Breast epithelium (tissue), 4 donors: ENCODE measurements around the gene PHYKPL. TPM values are rescaled to one million over a fixed set of nuclear protein-coding genes. Genes with fewer than 3 reads are reported as not detected.

Experiments used
- DNase-seq, 2 donors: peaks; one replicate each; pipeline ENCODE4 v3.0.0-alpha.2; 2019; ENCODE audit warnings: low spot score in 2 of 2
- H3K27ac ChIP-seq, 2 donors: fragments of 200-600 bp; sonication (generic) in 1 of 2; one replicate each; pipeline ENCODE4 v1.5.1; 2016 to 2019; ENCODE audit warnings: mild to moderate bottlenecking in 1 of 2
- H3K27me3 ChIP-seq, 2 donors: fragments of 200-600 bp; sonication (generic) in 1 of 2; one replicate each; pipeline versions ENCODE4 v1.5.1 to v1.6.0; 2017 to 2019; ENCODE audit warnings: control low read depth in 1 of 2, mild to moderate bottlenecking in 1 of 2
- H3K36me3 ChIP-seq: fragments of 200-600 bp; one replicate; pipeline ENCODE4 v1.5.1; 2019
- H3K4me1 ChIP-seq, 2 donors: fragments of 200-600 bp; sonication (generic); one replicate each; pipeline ENCODE4 v1.5.1; 2016 to 2019; ENCODE audit warnings: control low read depth in 1 of 2
- H3K4me3 ChIP-seq, 3 donors: fragments of 200-600 bp; sonication (generic); 1 replicate in 2 of 3; 2 replicates in 1 of 3; pipeline ENCODE4 v1.5.1; 2016 to 2019; ENCODE audit warnings: mild to moderate bottlenecking in 3 of 3, moderate library complexity in 2 of 3
- H3K9me3 ChIP-seq, 2 donors: fragments of 200-600 bp; sonication (generic) in 1 of 2; one replicate each; pipeline ENCODE4 v1.5.1; 2016 to 2019; ENCODE audit warnings: control low read depth in 1 of 2
- CTCF ChIP-seq, 3 donors: fragments of 450-650 bp; IDR thresholded peaks; one replicate each; pipeline ENCODE4 v1.5.1; 2016 to 2017; ENCODE audit warnings: antibody characterized with exemption in 3 of 3, mild to moderate bottlenecking in 3 of 3, moderate library complexity in 3 of 3
- POLR2A ChIP-seq: fragments of 450-650 bp; IDR thresholded peaks from one replicate; pipeline ENCODE4 v1.6.1; 2016; ENCODE audit warnings: antibody characterized with exemption, mild to moderate bottlenecking, moderate library complexity
- POLR2AphosphoS5 ChIP-seq, 3 donors: sonication (generic); formaldehyde crosslinking; IDR thresholded peaks; one replicate each; pipeline ENCODE4 v1.6.1; 2017; ENCODE audit warnings: antibody characterized with exemption in 3 of 3
- intact Hi-C: fragments of 100-400 bp; cut with DNase I; formaldehyde crosslinking; loops from one replicate; pipeline ENCODE4 v1.15.1; 2023; ENCODE audit warnings: low total_unique reads
- total RNA-seq, 3 donors: library from RNA; depleted of rRNA; stranded (reverse); fragments of >200 nt; gene quantifications; one replicate each; pipeline ENCODE4 v1.1.0, GENCODE V29; 2016

PHYKPL gene
- total RNA-seq, 3 donors from 2014 or later: 63.4 to 94.1 (median 77.7) TPM

GRCh38 chr5:178238711-178239592, 6.3 kb upstream of the PHYKPL start:
- DNase-seq: no peak
- intact Hi-C loops: no loop called here
- Histone ChIP-seq H3K36me3 (no peaks in the 10 kb centered on the region), H3K9me3 (no peaks in the 10 kb centered on the region), H3K27ac (peak overlapping the region; percentile 71 to 89), H3K27me3 (no peaks in the 10 kb centered on the region), H3K4me1 (peaks cover 12 to 26% of the 10 kb centered on the region in 2 donors), H3K4me3 (no peak overlapping the region)
- TF ChIP-seq POLR2AphosphoS5 (IDR thresholded peaks at IDR 0.05): no peak
- no peak for TF ChIP-seq POLR2A
- TF ChIP-seq CTCF (IDR thresholded peaks at IDR 0.05): no peak

- Histone ChIP-seq H3K4me3 (no peak overlapping the region), H3K4me1 (peaks cover 12 to 26% of the 10 kb centered on the region in 2 donors), H3K36me3 (no peaks in the 10 kb centered on the region), H3K27ac (peak overlapping the region; percentile 71 to 89), H3K27me3 (no peaks in the 10 kb centered on the region), H3K9me3 (no peaks in the 10 kb centered on the region)
- intact Hi-C loops: no loop called here
- no peak for DNase-seq
- TF ChIP-seq POLR2A (no peak), CTCF (IDR thresholded peaks at IDR 0.05) (no peak), POLR2AphosphoS5 (IDR thresholded peaks at IDR 0.05) (no peak)
These were observed 5.7 kb upstream of the PHYKPL start for GRCh38 chr5:178238313-178238635.

- Histone ChIP-seq H3K36me3 (no peaks in the 10 kb centered on the region), H3K4me1 (peaks cover 12 to 26% of the 10 kb centered on the region in 2 donors), H3K4me3 (peak overlapping the region in 1 of 3 donors; percentile 5), H3K9me3 (no peaks in the 10 kb centered on the region), H3K27ac (peak overlapping the region; percentile 71 to 89), H3K27me3 (no peaks in the 10 kb centered on the region)
- intact Hi-C loops: no loop called here
- peak in 1 of 2 donors; percentile 80 for DNase-seq
- TF ChIP-seq POLR2A: no peak
- no peak for TF ChIP-seq POLR2AphosphoS5 (IDR thresholded peaks at IDR 0.05)
- no peak for TF ChIP-seq CTCF (IDR thresholded peaks at IDR 0.05)
These were observed 5.1 kb upstream of the PHYKPL start for GRCh38 chr5:178237431-178238312.

GRCh38 chr5:178236679-178237078, 4.1 kb upstream of the PHYKPL start:
- no peaks in the 10 kb centered on the region for H3K9me3 ChIP-seq
- TF ChIP-seq CTCF (IDR thresholded peaks at IDR 0.05) (no peak), POLR2AphosphoS5 (IDR thresholded peaks at IDR 0.05) (peak in 1 of 3 donors; percentile 31)
- peak overlapping the region; percentile 71 to 89 for H3K27ac ChIP-seq
- no peak overlapping the region for H3K4me3 ChIP-seq
- peaks cover 13 to 26% of the 10 kb centered on the region in 2 donors for H3K4me1 ChIP-seq
- intact Hi-C loops: no loop called here
- DNase-seq: peak; percentile 66 to 69
- no peaks in the 10 kb centered on the region for H3K36me3 ChIP-seq
- no peaks in the 10 kb centered on the region for H3K27me3 ChIP-seq
